Adipose tissue (tissue), 3 donors: ENCODE measurements around the gene DCLRE1A. TPM values are rescaled to one million over a fixed set of nuclear protein-coding genes. Genes with fewer than 3 reads are reported as not detected.

Experiments used
- H3K27ac ChIP-seq: one replicate; pipeline ENCODE4 v1.5.1; 2013; ENCODE audit warnings: low read depth, low read length
- WGBS, 3 donors: extraction: QIAGEN DNeasy Blood & Tissue Kit; methylation state at CpG; one replicate each; pipeline ENCODE4 v1.1.7; 2013; 5-methylcytosine and 5-hydroxymethylcytosine counted together
- polyA plus RNA-seq, 3 donors: library from polyadenylated mRNA; stranded (reverse); fragments of 200-250 nt; gene quantifications; one replicate each; pipeline ENCODE4 v1.2.3, GENCODE V29; 2013
- donor health status: healthy with polysubstance abuse.
- donor health status: Bipolar disorder and iron deficiency.
- donor health status: healthy.

The DCLRE1A gene
- 1 to 10 TPM; 1.6 to 2.5 (median 2.2) TPM for polyA plus RNA-seq

- H3K27ac ChIP-seq: peak within 1 kb of the TSS; percentile 15
- WGBS, 3 donors: 0% methylated on average over 39 of the region's 39 CpGs
Observed at GRCh38 chr10:113854013-113854760, at the start of gene DCLRE1A, which contains the start of gene NHLRC2. TSS of gene DCLRE1A (minus strand) at chr10:113854082. CDS start at chr10:113853182, 900 bp downstream. TSS of gene NHLRC2 (plus strand) at chr10:113854661. CDS start at chr10:113854873, 212 bp downstream.

- no peak overlapping the region for H3K27ac ChIP-seq
- 93 to 96% (median 96%) methylated on average over 2 of the region's 2 CpGs for WGBS, 3 donors
Observed at GRCh38 chr10:113899952-113900598, 46.2 kb upstream of the DCLRE1A start.

GRCh38 chr10:113897693-113898618, 44.1 kb upstream of the DCLRE1A start:
- WGBS, 3 donors: 74 to 93% (median 78%) methylated on average over 6 of the region's 6 CpGs
- H3K27ac ChIP-seq: no peak overlapping the region

- no peak overlapping the region for H3K27ac ChIP-seq
Observed at GRCh38 chr10:113895018-113895417, 41.1 kb upstream of the DCLRE1A start.

- H3K27ac ChIP-seq: no peak overlapping the region
- 74 to 100% (median 95%) methylated on average over 1 of the region's 1 CpG for WGBS, 3 donors
Observed at GRCh38 chr10:113894581-113894980, 40.7 kb upstream of the DCLRE1A start.

GRCh38 chr10:113893570-113893969, 39.7 kb upstream of the DCLRE1A start:
- no peak overlapping the region for H3K27ac ChIP-seq
- WGBS, 3 donors: 29 to 87% (median 85%) methylated on average over 2 of the region's 2 CpGs

- WGBS, 3 donors: 46 to 77% (median 66%) methylated on average over 3 of the region's 3 CpGs
- no peak overlapping the region for H3K27ac ChIP-seq
Observed at GRCh38 chr10:113891476-113891875, 37.6 kb upstream of the DCLRE1A start.

GRCh38 chr10:113890769-113891168, 36.9 kb upstream of the DCLRE1A start:
- 64 to 81% (median 77%) methylated on average over 4 of the region's 4 CpGs for WGBS, 3 donors
- no peak overlapping the region for H3K27ac ChIP-seq

GRCh38 chr10:113889911-113890310, 36.0 kb upstream of the DCLRE1A start:
- no peak overlapping the region for H3K27ac ChIP-seq
- WGBS, 3 donors: 66 to 76% (median 68%) methylated on average over 2 of the region's 2 CpGs

- no peak overlapping the region for H3K27ac ChIP-seq
- WGBS, 3 donors: 70 to 96% (median 91%) methylated on average over 2 of the region's 2 CpGs
Observed at GRCh38 chr10:113882240-113882639, 28.4 kb upstream of the DCLRE1A start.

- WGBS, 3 donors: 33 to 90% (median 86%) methylated on average over 1 of the region's 1 CpG
- no peak overlapping the region for H3K27ac ChIP-seq
Observed at GRCh38 chr10:113880236-113880635, 26.4 kb upstream of the DCLRE1A start.

GRCh38 chr10:113879691-113880090, 25.8 kb upstream of the DCLRE1A start:
- WGBS, 3 donors: 89 to 91% (median 89%) methylated on average over 2 of the region's 2 CpGs

GRCh38 chr10:113876461-113876860, 22.6 kb upstream of the DCLRE1A start:
- H3K27ac ChIP-seq: no peak overlapping the region
- 76 to 86% (median 83%) methylated on average over 3 of the region's 3 CpGs for WGBS, 3 donors

More at GRCh38 chr10:113879691-113880090, 25.8 kb upstream of the DCLRE1A start:
- H3K27ac ChIP-seq: no peak overlapping the region

GRCh38 chr10:113875212-113875611, 21.3 kb upstream of the DCLRE1A start:
- 32 to 100% (median 89%) methylated on average over 1 of the region's 1 CpG for WGBS, 3 donors
- no peak overlapping the region for H3K27ac ChIP-seq

GRCh38 chr10:113872139-113873030, 18.5 kb upstream of the DCLRE1A start:
- no peak overlapping the region for H3K27ac ChIP-seq
- 91 to 98% (median 96%) methylated on average over 3 of the region's 3 CpGs for WGBS, 3 donors

GRCh38 chr10:113869789-113870188, 15.9 kb upstream of the DCLRE1A start:
- 77 to 97% (median 94%) methylated on average over 2 of the region's 2 CpGs for WGBS, 3 donors
- H3K27ac ChIP-seq: no peak overlapping the region

GRCh38 chr10:113867904-113868303, 14.0 kb upstream of the DCLRE1A start:
- 93 to 95% (median 94%) methylated on average over 4 of the region's 4 CpGs for WGBS, 3 donors
- H3K27ac ChIP-seq: no peak overlapping the region
